ENCODE data around the gene WDR62. TPM values are rescaled to one million over a fixed set of nuclear protein-coding genes. Genes with fewer than 3 reads are reported as not detected.

Gene WDR62
- total RNA-seq, 1 donor from 2014 or later = 0.26 TPM

GRCh38 chr19:36113425-36113824 is 58.7 kb downstream of the WDR62 start:
- no peak for DNase-seq (ENCODE audit: low read depth)
- TF ChIP-seq, protein P1, sequence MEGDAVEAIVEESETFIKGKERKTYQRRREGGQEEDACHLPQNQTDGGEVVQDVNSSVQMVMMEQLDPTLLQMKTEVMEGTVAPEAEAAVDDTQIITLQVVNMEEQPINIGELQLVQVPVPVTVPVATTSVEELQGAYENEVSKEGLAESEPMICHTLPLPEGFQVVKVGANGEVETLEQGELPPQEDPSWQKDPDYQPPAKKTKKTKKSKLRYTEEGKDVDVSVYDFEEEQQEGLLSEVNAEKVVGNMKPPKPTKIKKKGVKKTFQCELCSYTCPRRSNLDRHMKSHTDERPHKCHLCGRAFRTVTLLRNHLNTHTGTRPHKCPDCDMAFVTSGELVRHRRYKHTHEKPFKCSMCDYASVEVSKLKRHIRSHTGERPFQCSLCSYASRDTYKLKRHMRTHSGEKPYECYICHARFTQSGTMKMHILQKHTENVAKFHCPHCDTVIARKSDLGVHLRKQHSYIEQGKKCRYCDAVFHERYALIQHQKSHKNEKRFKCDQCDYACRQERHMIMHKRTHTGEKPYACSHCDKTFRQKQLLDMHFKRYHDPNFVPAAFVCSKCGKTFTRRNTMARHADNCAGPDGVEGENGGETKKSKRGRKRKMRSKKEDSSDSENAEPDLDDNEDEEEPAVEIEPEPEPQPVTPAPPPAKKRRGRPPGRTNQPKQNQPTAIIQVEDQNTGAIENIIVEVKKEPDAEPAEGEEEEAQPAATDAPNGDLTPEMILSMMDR (IDR thresholded peaks at IDR 0.05; ENCODE audit: insufficient read depth, low read length, severe bottlenecking) = no peak
- peak overlapping the region; percentile 98 for H3K4me3 ChIP-seq (ENCODE audit: low read depth, low read length)
- H3K27me3 ChIP-seq (ENCODE audit: control insufficient read depth, insufficient read depth, low read length) = no peaks in the 10 kb centered on the region
- FAIRE-seq = no peak
- peaks cover 12% of the 10 kb centered on the region for H3K36me3 ChIP-seq (ENCODE audit: control insufficient read depth, insufficient read depth, low read length)

DNA sequence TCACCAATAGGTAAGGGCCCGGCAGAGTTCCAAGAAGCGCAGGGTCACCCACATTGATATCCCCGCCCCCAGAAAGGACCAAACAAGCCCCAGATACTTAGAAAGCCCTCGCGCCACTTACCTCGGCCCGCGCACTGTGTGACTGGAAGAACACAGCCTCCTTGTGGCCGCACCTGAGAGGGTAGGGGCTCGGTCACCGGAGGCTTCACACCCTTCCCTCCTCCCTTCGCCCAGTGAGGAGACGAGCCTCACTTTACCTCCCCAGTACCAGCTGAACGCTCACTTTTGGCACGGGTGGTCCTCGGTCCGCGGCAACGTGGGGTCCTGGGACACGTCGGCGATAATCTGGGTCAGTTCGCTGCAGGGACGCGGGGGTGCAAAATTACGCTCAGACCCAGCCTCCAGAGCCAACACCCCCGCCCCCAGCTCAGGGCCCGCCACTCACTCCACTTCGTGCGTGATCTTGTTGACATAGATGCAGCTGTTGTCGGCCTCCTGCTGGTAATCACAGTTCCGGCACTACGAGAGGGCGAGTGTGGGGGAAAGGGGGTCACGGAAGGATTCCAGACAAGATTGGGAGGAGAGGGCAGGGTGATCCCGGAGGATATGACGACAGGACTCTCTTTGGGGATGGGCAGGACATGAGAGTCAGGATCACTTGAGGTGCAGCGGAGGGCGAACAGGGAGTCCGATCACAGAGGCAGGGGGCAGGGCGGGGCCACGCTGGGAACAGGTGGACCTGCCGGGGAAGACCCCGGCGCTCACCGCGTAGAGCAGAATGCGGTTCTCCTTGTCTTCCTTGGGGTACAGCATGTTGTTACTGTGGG is 59.4 kb downstream of the WDR62 start:
- DNase-seq (ENCODE audit: low read depth) = peak; percentile 22
- TF ChIP-seq, protein P1 (IDR thresholded peaks at IDR 0.05; ENCODE audit: insufficient read depth, low read length, severe bottlenecking) = peak; percentile 39
- peak overlapping the region; percentile 98 for H3K4me3 ChIP-seq (ENCODE audit: low read depth, low read length)
- no peak for FAIRE-seq
- H3K27me3 ChIP-seq (ENCODE audit: control insufficient read depth, insufficient read depth, low read length) = no peaks in the 10 kb centered on the region
- peaks cover 16% of the 10 kb centered on the region for H3K36me3 ChIP-seq (ENCODE audit: control insufficient read depth, insufficient read depth, low read length)

GRCh38 chr19:36114721-36115452 is 60.2 kb downstream of the WDR62 start, which contains the start of gene POLR2I:
Gene POLR2I, minus strand, starts transcription at chr19:36114875. Its CDS starts 19 bp downstream, at chr19:36114856.
- Histone ChIP-seq H3K4me3 (ENCODE audit: low read depth, low read length) (peak within 1 kb of the TSS; percentile 98), H3K36me3 (ENCODE audit: control insufficient read depth, insufficient read depth, low read length) (peaks cover 19% of the 10 kb centered on the region), H3K27me3 (ENCODE audit: control insufficient read depth, insufficient read depth, low read length) (no peaks in the 10 kb centered on the region)
- DNase-seq (ENCODE audit: low read depth) = peak; percentile 98
- TF ChIP-seq, protein P1 (IDR thresholded peaks at IDR 0.05; ENCODE audit: insufficient read depth, low read length, severe bottlenecking) = no peak
- no peak for FAIRE-seq

DNA sequence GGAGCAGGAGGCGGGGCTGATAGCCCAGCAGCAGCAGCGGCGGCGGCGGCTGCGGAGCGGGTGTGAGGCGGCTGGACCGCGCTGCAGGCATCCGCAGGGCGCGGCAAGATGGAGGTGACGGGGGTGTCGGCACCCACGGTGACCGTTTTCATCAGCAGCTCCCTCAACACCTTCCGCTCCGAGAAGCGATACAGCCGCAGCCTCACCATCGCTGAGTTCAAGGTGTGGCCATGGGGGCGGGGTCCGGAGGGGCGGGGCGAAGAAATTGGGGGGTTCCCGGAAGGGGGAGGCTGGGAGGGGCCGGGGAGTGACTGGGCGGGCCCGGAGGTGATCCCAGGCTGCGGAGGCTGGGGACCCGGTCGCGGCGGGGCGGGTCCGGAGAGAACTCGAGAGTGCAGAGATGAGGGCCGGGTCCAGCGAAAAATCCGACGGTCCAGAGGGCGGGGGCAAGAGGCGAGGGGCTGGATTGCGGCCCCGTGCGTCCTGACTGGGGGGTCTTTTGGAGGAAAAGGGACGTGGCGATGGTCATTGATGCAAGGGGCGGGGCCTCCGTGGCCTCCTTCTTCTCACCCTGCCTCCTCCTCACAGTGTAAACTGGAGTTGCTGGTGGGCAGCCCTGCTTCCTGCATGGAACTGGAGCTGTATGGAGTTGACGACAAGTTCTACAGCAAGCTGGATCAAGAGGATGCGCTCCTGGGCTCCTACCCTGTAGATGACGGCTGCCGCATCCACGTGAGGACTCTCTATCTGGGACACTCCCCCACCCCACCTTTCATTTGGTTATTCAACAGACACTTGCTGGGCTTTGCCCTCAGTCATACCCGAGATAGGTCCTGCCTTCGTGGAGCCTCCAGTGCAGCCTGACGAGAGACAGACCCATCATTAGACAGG is 61.0 kb downstream of the WDR62 start, which contains the start of gene TBCB:
TBCB (plus strand) TSS at position 16 of the 891 bp plus-strand sequence; CDS start at position 109, 93 bp downstream.
- H3K27me3 ChIP-seq (ENCODE audit: control insufficient read depth, insufficient read depth, low read length) = no peaks in the 10 kb centered on the region
- H3K4me3 ChIP-seq (ENCODE audit: low read depth, low read length) = peak within 1 kb of the TSS; percentile 98
- TF ChIP-seq, protein P1 (IDR thresholded peaks at IDR 0.05; ENCODE audit: insufficient read depth, low read length, severe bottlenecking) = no peak
- no peak for FAIRE-seq
- DNase-seq (ENCODE audit: low read depth) = no peak
- peaks cover 20% of the 10 kb centered on the region for H3K36me3 ChIP-seq (ENCODE audit: control insufficient read depth, insufficient read depth, low read length)

DNA sequence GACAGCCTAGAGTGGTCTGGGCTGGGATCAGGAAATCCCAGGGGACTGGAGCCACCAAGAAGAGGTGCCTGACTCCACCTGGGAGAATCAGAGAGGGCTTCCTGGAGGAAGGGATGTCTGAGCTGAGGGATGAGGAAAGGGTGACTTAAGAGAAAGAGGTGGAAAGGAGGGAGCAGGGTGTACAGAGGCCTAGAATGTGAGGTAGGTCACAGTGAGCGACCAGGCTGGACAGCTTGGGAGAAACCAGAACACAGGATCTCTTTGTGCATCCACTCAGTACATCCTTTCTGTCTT is 61.6 kb downstream of the WDR62 start:
- peaks cover 20% of the 10 kb centered on the region for H3K36me3 ChIP-seq (ENCODE audit: control insufficient read depth, insufficient read depth, low read length)
- FAIRE-seq = no peak
- TF ChIP-seq, protein P1 (IDR thresholded peaks at IDR 0.05; ENCODE audit: insufficient read depth, low read length, severe bottlenecking) = no peak

More for the DNA sequence above, 61.6 kb downstream of the WDR62 start:
- H3K4me3 ChIP-seq (ENCODE audit: low read depth, low read length) = peak overlapping the region; percentile 98
- DNase-seq (ENCODE audit: low read depth) = no peak
- H3K27me3 ChIP-seq (ENCODE audit: control insufficient read depth, insufficient read depth, low read length) = no peaks in the 10 kb centered on the region

Data from bronchial epithelial cell (primary cell).